ENCODE measurements around the gene CDK1. TPM values are rescaled to one million over a fixed set of nuclear protein-coding genes. Genes with fewer than 3 reads are reported as not detected.

The CDK1 gene
- total RNA-seq, 1 donor from 2014 or later, result 17.2 TPM

GRCh38 chr10:60796481-60796880 lies 18.2 kb downstream of the CDK1 start:
- H3K36me3 ChIP-seq (ENCODE audit: control insufficient read depth in 3 of 3, insufficient read depth in 3 of 3, low read length in 3 of 3), result no peaks in the 10 kb centered on the region
- no peaks in the 10 kb centered on the region for H3K27me3 ChIP-seq (ENCODE audit: control insufficient read depth in 3 of 3, insufficient read depth in 3 of 3, low read length in 3 of 3)
- no peaks in the 10 kb centered on the region for H3K4me1 ChIP-seq (ENCODE audit: control insufficient read depth in 3 of 3, insufficient read depth in 3 of 3, low read length in 3 of 3)
- H3K4me3 ChIP-seq (ENCODE audit: low read length in 3 of 3), result no peak overlapping the region
- no peak overlapping the region for H3K9ac ChIP-seq (ENCODE audit: low read depth in 1 of 3, low read length in 3 of 3)
- H3K9me3 ChIP-seq (ENCODE audit: control insufficient read depth in 3 of 3, low read length in 3 of 3), result no peaks in the 10 kb centered on the region
- H3K27ac ChIP-seq (ENCODE audit: low read depth, low read length), result no peak overlapping the region

- Histone ChIP-seq H3K27ac (ENCODE audit: low read depth, low read length) (no peak overlapping the region), H3K9me3 (ENCODE audit: control insufficient read depth in 3 of 3, low read length in 3 of 3) (no peaks in the 10 kb centered on the region), H3K9ac (ENCODE audit: low read depth in 1 of 3, low read length in 3 of 3) (no peak overlapping the region), H3K4me3 (ENCODE audit: low read length in 3 of 3) (no peak overlapping the region), H3K27me3 (ENCODE audit: control insufficient read depth in 3 of 3, insufficient read depth in 3 of 3, low read length in 3 of 3) (no peaks in the 10 kb centered on the region), H3K4me1 (ENCODE audit: control insufficient read depth in 3 of 3, insufficient read depth in 3 of 3, low read length in 3 of 3) (no peaks in the 10 kb centered on the region), H3K36me3 (ENCODE audit: control insufficient read depth in 3 of 3, insufficient read depth in 3 of 3, low read length in 3 of 3) (no peaks in the 10 kb centered on the region)
Measured at GRCh38 chr10:60797200-60797599, 18.9 kb downstream of the CDK1 start.

GRCh38 chr10:60798031-60798430 lies 19.8 kb downstream of the CDK1 start:
- Histone ChIP-seq H3K36me3 (ENCODE audit: control insufficient read depth in 3 of 3, insufficient read depth in 3 of 3, low read length in 3 of 3) (no peaks in the 10 kb centered on the region), H3K9me3 (ENCODE audit: control insufficient read depth in 3 of 3, low read length in 3 of 3) (no peaks in the 10 kb centered on the region), H3K4me3 (ENCODE audit: low read length in 3 of 3) (no peak overlapping the region), H3K27me3 (ENCODE audit: control insufficient read depth in 3 of 3, insufficient read depth in 3 of 3, low read length in 3 of 3) (no peaks in the 10 kb centered on the region), H3K27ac (ENCODE audit: low read depth, low read length) (no peak overlapping the region), H3K9ac (ENCODE audit: low read depth in 1 of 3, low read length in 3 of 3) (no peak overlapping the region), H3K4me1 (ENCODE audit: control insufficient read depth in 3 of 3, insufficient read depth in 3 of 3, low read length in 3 of 3) (no peaks in the 10 kb centered on the region)

- Histone ChIP-seq H3K27ac (ENCODE audit: low read depth, low read length) (no peak overlapping the region), H3K9ac (ENCODE audit: low read depth in 1 of 3, low read length in 3 of 3) (no peak overlapping the region), H3K36me3 (ENCODE audit: control insufficient read depth in 3 of 3, insufficient read depth in 3 of 3, low read length in 3 of 3) (no peaks in the 10 kb centered on the region), H3K27me3 (ENCODE audit: control insufficient read depth in 3 of 3, insufficient read depth in 3 of 3, low read length in 3 of 3) (no peaks in the 10 kb centered on the region), H3K4me3 (ENCODE audit: low read length in 3 of 3) (no peak overlapping the region), H3K4me1 (ENCODE audit: control insufficient read depth in 3 of 3, insufficient read depth in 3 of 3, low read length in 3 of 3) (no peaks in the 10 kb centered on the region), H3K9me3 (ENCODE audit: control insufficient read depth in 3 of 3, low read length in 3 of 3) (no peaks in the 10 kb centered on the region)
Measured at GRCh38 chr10:60798870-60799269, 20.6 kb downstream of the CDK1 start.

- Histone ChIP-seq H3K27me3 (ENCODE audit: control insufficient read depth in 3 of 3, insufficient read depth in 3 of 3, low read length in 3 of 3) (no peaks in the 10 kb centered on the region), H3K4me1 (ENCODE audit: control insufficient read depth in 3 of 3, insufficient read depth in 3 of 3, low read length in 3 of 3) (no peaks in the 10 kb centered on the region), H3K36me3 (ENCODE audit: control insufficient read depth in 3 of 3, insufficient read depth in 3 of 3, low read length in 3 of 3) (no peaks in the 10 kb centered on the region), H3K4me3 (ENCODE audit: low read length in 3 of 3) (no peak overlapping the region), H3K9me3 (ENCODE audit: control insufficient read depth in 3 of 3, low read length in 3 of 3) (no peaks in the 10 kb centered on the region), H3K9ac (ENCODE audit: low read depth in 1 of 3, low read length in 3 of 3) (no peak overlapping the region), H3K27ac (ENCODE audit: low read depth, low read length) (no peak overlapping the region)
Measured at GRCh38 chr10:60799971-60800650, 21.8 kb downstream of the CDK1 start.

- H3K4me3 ChIP-seq (ENCODE audit: low read length in 3 of 3), result no peak overlapping the region
- peaks cover 0 to 2% (median 0%) of the 10 kb centered on the region in 3 donors for H3K4me1 ChIP-seq (ENCODE audit: control insufficient read depth in 3 of 3, insufficient read depth in 3 of 3, low read length in 3 of 3)
- no peaks in the 10 kb centered on the region for H3K9me3 ChIP-seq (ENCODE audit: control insufficient read depth in 3 of 3, low read length in 3 of 3)
- no peak overlapping the region for H3K9ac ChIP-seq (ENCODE audit: low read depth in 1 of 3, low read length in 3 of 3)
- no peak overlapping the region for H3K27ac ChIP-seq (ENCODE audit: low read depth, low read length)
- no peaks in the 10 kb centered on the region for H3K27me3 ChIP-seq (ENCODE audit: control insufficient read depth in 3 of 3, insufficient read depth in 3 of 3, low read length in 3 of 3)
- H3K36me3 ChIP-seq (ENCODE audit: control insufficient read depth in 3 of 3, insufficient read depth in 3 of 3, low read length in 3 of 3), result no peaks in the 10 kb centered on the region
Measured at GRCh38 chr10:60800918-60801317, 22.6 kb downstream of the CDK1 start.

GRCh38 chr10:60801522-60801921 lies 23.2 kb downstream of the CDK1 start:
- Histone ChIP-seq H3K9me3 (ENCODE audit: control insufficient read depth in 3 of 3, low read length in 3 of 3) (no peaks in the 10 kb centered on the region), H3K9ac (ENCODE audit: low read depth in 1 of 3, low read length in 3 of 3) (no peak overlapping the region), H3K36me3 (ENCODE audit: control insufficient read depth in 3 of 3, insufficient read depth in 3 of 3, low read length in 3 of 3) (no peaks in the 10 kb centered on the region), H3K27ac (ENCODE audit: low read depth, low read length) (no peak overlapping the region), H3K4me3 (ENCODE audit: low read length in 3 of 3) (no peak overlapping the region), H3K27me3 (ENCODE audit: control insufficient read depth in 3 of 3, insufficient read depth in 3 of 3, low read length in 3 of 3) (no peaks in the 10 kb centered on the region), H3K4me1 (ENCODE audit: control insufficient read depth in 3 of 3, insufficient read depth in 3 of 3, low read length in 3 of 3) (peaks cover 0 to 2% (median 0%) of the 10 kb centered on the region in 3 donors)

- Histone ChIP-seq H3K36me3 (ENCODE audit: control insufficient read depth in 3 of 3, insufficient read depth in 3 of 3, low read length in 3 of 3) (no peaks in the 10 kb centered on the region), H3K9ac (ENCODE audit: low read depth in 1 of 3, low read length in 3 of 3) (no peak overlapping the region), H3K4me3 (ENCODE audit: low read length in 3 of 3) (no peak overlapping the region), H3K27me3 (ENCODE audit: control insufficient read depth in 3 of 3, insufficient read depth in 3 of 3, low read length in 3 of 3) (no peaks in the 10 kb centered on the region), H3K9me3 (ENCODE audit: control insufficient read depth in 3 of 3, low read length in 3 of 3) (no peaks in the 10 kb centered on the region), H3K4me1 (ENCODE audit: control insufficient read depth in 3 of 3, insufficient read depth in 3 of 3, low read length in 3 of 3) (peaks cover 0 to 2% (median 0%) of the 10 kb centered on the region in 3 donors), H3K27ac (ENCODE audit: low read depth, low read length) (no peak overlapping the region)
Measured at GRCh38 chr10:60803433-60803832, 25.2 kb downstream of the CDK1 start.

GRCh38 chr10:60803865-60804264 lies 25.6 kb downstream of the CDK1 start:
- H3K36me3 ChIP-seq (ENCODE audit: control insufficient read depth in 3 of 3, insufficient read depth in 3 of 3, low read length in 3 of 3), result no peaks in the 10 kb centered on the region
- no peak overlapping the region for H3K4me3 ChIP-seq (ENCODE audit: low read length in 3 of 3)
- no peaks in the 10 kb centered on the region for H3K27me3 ChIP-seq (ENCODE audit: control insufficient read depth in 3 of 3, insufficient read depth in 3 of 3, low read length in 3 of 3)
- H3K9ac ChIP-seq (ENCODE audit: low read depth in 1 of 3, low read length in 3 of 3), result no peak overlapping the region
- H3K27ac ChIP-seq (ENCODE audit: low read depth, low read length), result no peak overlapping the region
- H3K4me1 ChIP-seq (ENCODE audit: control insufficient read depth in 3 of 3, insufficient read depth in 3 of 3, low read length in 3 of 3), result peaks cover 0 to 2% (median 0%) of the 10 kb centered on the region in 3 donors
- no peaks in the 10 kb centered on the region for H3K9me3 ChIP-seq (ENCODE audit: control insufficient read depth in 3 of 3, low read length in 3 of 3)

GRCh38 chr10:60806921-60807320 lies 28.6 kb downstream of the CDK1 start:
- no peaks in the 10 kb centered on the region for H3K36me3 ChIP-seq (ENCODE audit: control insufficient read depth in 3 of 3, insufficient read depth in 3 of 3, low read length in 3 of 3)
- H3K9me3 ChIP-seq (ENCODE audit: control insufficient read depth in 3 of 3, low read length in 3 of 3), result no peaks in the 10 kb centered on the region
- H3K27ac ChIP-seq (ENCODE audit: low read depth, low read length), result no peak overlapping the region
- no peak overlapping the region for H3K4me3 ChIP-seq (ENCODE audit: low read length in 3 of 3)
- H3K9ac ChIP-seq (ENCODE audit: low read depth in 1 of 3, low read length in 3 of 3), result no peak overlapping the region
- no peaks in the 10 kb centered on the region for H3K27me3 ChIP-seq (ENCODE audit: control insufficient read depth in 3 of 3, insufficient read depth in 3 of 3, low read length in 3 of 3)
- H3K4me1 ChIP-seq (ENCODE audit: control insufficient read depth in 3 of 3, insufficient read depth in 3 of 3, low read length in 3 of 3), result peaks cover 12 to 14% (median 14%) of the 10 kb centered on the region in 3 donors

Measured in skeletal muscle tissue (tissue), 4 donors.